Measurements from ENCODE around the gene BZW2.
A peak's percentile ranks its signal among the peaks of the same experiment; 100 is the strongest.

The BZW2 gene

GRCh38 chr7:16745645-16746044 is 99.7 kb downstream of the BZW2 start:
- no peaks in the 10 kb centered on the region for H3K36me3 Mint-ChIP-seq (ENCODE audit: low read depth)

GRCh38 chr7:16747102-16747501 is 101.1 kb downstream of the BZW2 start:
- Mint-ChIP-seq H3K4me1 (peaks cover 9% of the 10 kb centered on the region), H3K9me3 (no peaks in the 10 kb centered on the region), H3K4me3 (no peak overlapping the region), H3K27ac (peak overlapping the region; percentile 2 to 12 (median 9)), H3K36me3 (ENCODE audit: low read depth) (no peaks in the 10 kb centered on the region), H3K27me3 (ENCODE audit: low read depth) (peaks cover 29% of the 10 kb centered on the region)
- no peak for TF ChIP-seq CTCF (IDR thresholded peaks at IDR 0.05; ENCODE audit: unreplicated experiment in 3 of 3)

More at GRCh38 chr7:16745645-16746044, 99.7 kb downstream of the BZW2 start:
- no peak for TF ChIP-seq CTCF (IDR thresholded peaks at IDR 0.05; ENCODE audit: unreplicated experiment in 3 of 3)
- H3K27me3 Mint-ChIP-seq (ENCODE audit: low read depth) = peaks cover 21% of the 10 kb centered on the region
- H3K9me3 Mint-ChIP-seq = no peaks in the 10 kb centered on the region
- H3K27ac Mint-ChIP-seq = no peak overlapping the region
- peaks cover 11% of the 10 kb centered on the region for H3K4me1 Mint-ChIP-seq
- no peak overlapping the region for H3K4me3 Mint-ChIP-seq

GRCh38 chr7:16753102-16753931 is 107.3 kb downstream of the BZW2 start, which contains the start of gene TSPAN13:
TSS of gene TSPAN13 (plus strand) at chr7:16753755. CDS start at chr7:16753968, 213 bp downstream.
- peaks cover 28% of the 10 kb centered on the region for H3K4me1 Mint-ChIP-seq
- no peaks in the 10 kb centered on the region for H3K36me3 Mint-ChIP-seq (ENCODE audit: low read depth)
- TF ChIP-seq CTCF (IDR thresholded peaks at IDR 0.05; ENCODE audit: unreplicated experiment in 3 of 3) = no peak
- H3K4me3 Mint-ChIP-seq = peak within 1 kb of the TSS; percentile 87 to 92 (median 90)
- H3K9me3 Mint-ChIP-seq = no peaks in the 10 kb centered on the region
- peaks cover 49% of the 10 kb centered on the region for H3K27me3 Mint-ChIP-seq (ENCODE audit: low read depth)
- peak within 1 kb of the TSS; percentile 24 to 65 (median 31) for H3K27ac Mint-ChIP-seq

GRCh38 chr7:16753932-16754855 is 108.2 kb downstream of the BZW2 start:
- H3K4me1 Mint-ChIP-seq = peaks cover 28% of the 10 kb centered on the region
- H3K27me3 Mint-ChIP-seq (ENCODE audit: low read depth) = peaks cover 50% of the 10 kb centered on the region
- peak overlapping the region; percentile 24 to 65 (median 31) for H3K27ac Mint-ChIP-seq
- no peaks in the 10 kb centered on the region for H3K9me3 Mint-ChIP-seq
- no peak for TF ChIP-seq CTCF (IDR thresholded peaks at IDR 0.05; ENCODE audit: unreplicated experiment in 3 of 3)
- no peaks in the 10 kb centered on the region for H3K36me3 Mint-ChIP-seq (ENCODE audit: low read depth)
- H3K4me3 Mint-ChIP-seq = peak overlapping the region; percentile 87 to 92 (median 90)

GRCh38 chr7:16754856-16755317 is 108.9 kb downstream of the BZW2 start:
- peaks cover 52% of the 10 kb centered on the region for H3K27me3 Mint-ChIP-seq (ENCODE audit: low read depth)
- peaks cover 28% of the 10 kb centered on the region for H3K4me1 Mint-ChIP-seq
- peak overlapping the region; percentile 87 to 92 (median 90) for H3K4me3 Mint-ChIP-seq
- peak overlapping the region; percentile 24 to 65 (median 31) for H3K27ac Mint-ChIP-seq
- TF ChIP-seq CTCF (IDR thresholded peaks at IDR 0.05; ENCODE audit: unreplicated experiment in 3 of 3) = no peak
- no peaks in the 10 kb centered on the region for H3K36me3 Mint-ChIP-seq (ENCODE audit: low read depth)
- H3K9me3 Mint-ChIP-seq = no peaks in the 10 kb centered on the region
